Keratinocyte (primary cell): ENCODE measurements around the gene GRB10. TPM values are rescaled to one million over a fixed set of nuclear protein-coding genes. Genes with fewer than 3 reads are reported as not detected.

ENCODE experiments used
- DNase-seq: peaks from one replicate; pipeline ENCODE4 v3.0.0-alpha.2; 2011; ENCODE audit warnings: low read depth, missing footprints, low spot score
- FAIRE-seq: peaks from 2 replicates; lab custom pipeline; 2011; peaks lifted over from hg19 to GRCh38; lab: Jason Lieb, UNC
- H2AFZ ChIP-seq: 2 replicates; pipeline ENCODE4 v1.6.0; 2012; ENCODE audit warnings: low read length, control low read depth, inconsistent platforms; ENCODE audit not compliant: control insufficient read depth
- H3K27ac ChIP-seq: 2 replicates; pipeline ENCODE4 v1.5.1; 2011; ENCODE audit warnings: low read length; ENCODE audit not compliant: control insufficient read depth, insufficient read depth
- H3K27me3 ChIP-seq: 3 replicates; pipeline ENCODE4 v1.6.0; 2011; ENCODE audit warnings: low read length; ENCODE audit not compliant: control insufficient read depth, insufficient read depth; ENCODE audit errors: extremely low read depth
- H3K36me3 ChIP-seq, 2 experiments: 2 replicates in 1 of 2; 3 replicates in 1 of 2; pipeline ENCODE4 v1.5.1; 2011; ENCODE audit warnings: low read length in 2 of 2, mild to moderate bottlenecking in 1 of 2; ENCODE audit not compliant: control insufficient read depth in 2 of 2, insufficient read depth in 2 of 2; ENCODE audit errors: extremely low read depth in 1 of 2
- H3K4me1 ChIP-seq: 3 replicates; pipeline ENCODE4 v1.5.1; 2011; ENCODE audit warnings: low read length; ENCODE audit not compliant: control insufficient read depth, insufficient read depth; ENCODE audit errors: extremely low read depth
- H3K4me2 ChIP-seq: 3 replicates; pipeline ENCODE4 v1.6.0; 2011; ENCODE audit warnings: low read depth, low read length; ENCODE audit not compliant: control insufficient read depth, insufficient read depth; ENCODE audit errors: extremely low read depth
- H3K4me3 ChIP-seq, 3 experiments: fragments of 200-600 bp in 1 of 3; sonication (generic) in 1 of 3; 2 replicates in 2 of 3; 3 replicates in 1 of 3; pipeline ENCODE4 v1.5.1; 2011 to 2016; ENCODE audit warnings: low read length in 3 of 3, mild to moderate bottlenecking in 3 of 3, control low read depth in 2 of 3, inconsistent platforms in 1 of 3, low read depth in 1 of 3, mixed read lengths in 1 of 3, mixed run types in 1 of 3, moderate library complexity in 1 of 3; ENCODE audit not compliant: control insufficient read depth in 2 of 3, insufficient read depth in 2 of 3; ENCODE audit errors: extremely low read depth in 1 of 3
- H3K79me2 ChIP-seq: 2 replicates; pipeline ENCODE4 v1.6.0; 2012; ENCODE audit warnings: low read length; ENCODE audit not compliant: control insufficient read depth, insufficient read depth
- H3K9ac ChIP-seq: 3 replicates; pipeline ENCODE4 v1.6.0; 2011; ENCODE audit warnings: low read length; ENCODE audit not compliant: control insufficient read depth, insufficient read depth; ENCODE audit errors: extremely low read depth
- H3K9me1 ChIP-seq: 3 replicates; pipeline ENCODE4 v1.6.0; 2011; ENCODE audit warnings: low read length; ENCODE audit not compliant: control insufficient read depth, insufficient read depth; ENCODE audit errors: extremely low read depth
- H3K9me3 ChIP-seq: 2 replicates; pipeline ENCODE4 v1.5.1; 2012; ENCODE audit warnings: low read depth, low read length; ENCODE audit not compliant: control insufficient read depth
- H4K20me1 ChIP-seq: 3 replicates; pipeline ENCODE4 v1.6.0; 2011; ENCODE audit warnings: low read length; ENCODE audit not compliant: control insufficient read depth, insufficient read depth; ENCODE audit errors: extremely low read depth
- CTCF ChIP-seq, 3 experiments: IDR thresholded peaks in 1 of 3; conservative IDR thresholded peaks in 1 of 3; optimal IDR thresholded peaks in 1 of 3; 2 replicates in 2 of 3; 3 replicates in 1 of 3; pipeline versions ENCODE3 to v1.5.1; 2011; ENCODE audit warnings: low read length in 3 of 3, mild to moderate bottlenecking in 3 of 3, moderate library complexity in 2 of 3, control low read depth in 1 of 3, inconsistent platforms in 1 of 3; ENCODE audit not compliant: insufficient read depth in 2 of 3; ENCODE audit errors: extremely low read depth in 1 of 3
- EZH2 ChIP-seq: IDR thresholded peaks from one replicate; pipeline ENCODE4 v1.6.1; 2012; ENCODE audit warnings: inconsistent platforms, mild to moderate bottlenecking, low read length, moderate library complexity
- dilution Hi-C: fragments of 300-500 bp; cut with MboI; formaldehyde crosslinking; loops from one replicate; pipeline ENCODE4 v1.7.0; 2020; ENCODE audit warnings: low sequenced_read_pairs; ENCODE audit not compliant: extremely low pct_ligation_motif_present
- polyA plus RNA-seq, 5 experiments: library from polyadenylated mRNA; depleted of rRNA in 3 of 5; stranded (reverse) in 3 of 5; stranded (forward) in 1 of 5; unstranded in 1 of 5; fragments of >200 nt; gene quantifications; 1 replicate in 1 of 5; 2 replicates in 3 of 5; 3 replicates in 1 of 5; pipeline versions ENCODE4 v1.2.1 to v1.2.3, GENCODE V29; 2011 to 2012; ENCODE audit warnings: missing spikeins in 2 of 5, low read depth in 1 of 5, low replicate concordance in 1 of 5

The GRB10 gene
- polyA plus RNA-seq, 1 donor (not counting 4 experiments of a cell fraction or from before 2014, with no cell fraction given) = 4.4 TPM

- Histone ChIP-seq H3K4me1 (peaks cover 9% of the 10 kb centered on the region), H3K9me3 (no peaks in the 10 kb centered on the region), H2AFZ (no peak overlapping the region), H3K27ac (no peak overlapping the region), H3K9me1 (no peaks in the 10 kb centered on the region), H3K9ac (no peak overlapping the region), H3K27me3 (no peaks in the 10 kb centered on the region), H3K79me2 (no peaks in the 10 kb centered on the region), H3K4me3 (no peak overlapping the region), H3K36me3 (no peaks in the 10 kb centered on the region), H4K20me1 (peaks cover 6% of the 10 kb centered on the region), H3K4me2 (no peak overlapping the region)
- dilution Hi-C loops = no loop called here
- FAIRE-seq (no peak), DNase-seq (no peak)
- TF ChIP-seq EZH2 (no peak), CTCF (optimal IDR thresholded peaks at IDR 0.05 in 1 of 3, IDR thresholded peaks at IDR 0.05 in 1 of 3, conservative IDR thresholded peaks at IDR 0.05 in 1 of 3; ENCODE audit: extremely low read depth in 1 of 3, insufficient read depth in 2 of 3, low read length in 3 of 3) (no peak)
Observed at GRCh38 chr7:50757703-50758390, 24.8 kb downstream of the GRB10 start.

DNA sequence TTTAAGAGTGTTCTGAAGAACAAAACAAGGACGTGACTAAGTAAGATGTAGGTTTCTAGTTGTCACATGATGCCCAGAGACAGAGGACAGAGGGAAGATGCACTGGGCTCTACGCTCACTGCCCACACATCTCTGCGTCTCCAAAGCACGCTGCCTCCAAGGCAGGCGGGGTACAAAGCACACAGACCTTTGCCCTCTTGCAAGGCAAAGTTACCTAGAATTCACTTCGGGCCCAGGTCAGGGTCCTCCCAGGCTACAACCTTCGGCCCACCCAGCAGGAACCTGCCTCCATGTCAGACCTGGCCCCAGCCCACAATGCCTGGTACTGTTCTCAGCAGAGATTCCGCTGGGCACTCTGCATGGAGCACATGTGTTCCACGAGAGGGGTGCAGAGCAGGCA, 26.5 kb downstream of the GRB10 start:
- H3K4me2 ChIP-seq = no peak overlapping the region
- H3K9ac ChIP-seq = no peak overlapping the region
- no peak for TF ChIP-seq CTCF (optimal IDR thresholded peaks at IDR 0.05 in 1 of 3, IDR thresholded peaks at IDR 0.05 in 1 of 3, conservative IDR thresholded peaks at IDR 0.05 in 1 of 3; ENCODE audit: extremely low read depth in 1 of 3, insufficient read depth in 2 of 3, low read length in 3 of 3)
- TF ChIP-seq EZH2 = no peak
- H3K4me3 ChIP-seq = no peak overlapping the region
- H2AFZ ChIP-seq = no peak overlapping the region
- H3K27ac ChIP-seq = no peak overlapping the region
- H3K9me3 ChIP-seq = no peaks in the 10 kb centered on the region
- H3K4me1 ChIP-seq = no peaks in the 10 kb centered on the region
- no peaks in the 10 kb centered on the region for H3K36me3 ChIP-seq
- no peaks in the 10 kb centered on the region for H3K27me3 ChIP-seq
- H3K9me1 ChIP-seq = no peaks in the 10 kb centered on the region
- dilution Hi-C loops = no loop called here
- no peaks in the 10 kb centered on the region for H3K79me2 ChIP-seq
- FAIRE-seq = no peak
- DNase-seq = no peak
- peaks cover 6% of the 10 kb centered on the region for H4K20me1 ChIP-seq
